HG02973 (cell line): Measurements from ENCODE around the gene ARHGAP5.

ENCODE experiments used
- ATAC-seq: cut with Tn5 transposase; IDR thresholded peaks from one replicate; pipeline ENCODE4 v1.9.1; 2021; ENCODE audit warnings: moderate library complexity; ENCODE audit not compliant: unreplicated experiment

The ARHGAP5 gene

GRCh38 chr14:32205554-32205953 lies 128.4 kb downstream of the ARHGAP5 start:
- ATAC-seq = no peak

GRCh38 chr14:32205984-32206383 lies 128.9 kb downstream of the ARHGAP5 start:
- peak; percentile 41 for ATAC-seq

- ATAC-seq = no peak
Observed at GRCh38 chr14:32206552-32206951, 129.4 kb downstream of the ARHGAP5 start.

- no peak for ATAC-seq
Observed at GRCh38 chr14:32208490-32208889, 131.4 kb downstream of the ARHGAP5 start.
